MCF 10A (cell line): ENCODE measurements around the gene UMAD1. TPM values are rescaled to one million over a fixed set of nuclear protein-coding genes. Genes with fewer than 3 reads are reported as not detected.

Experiments
- BruUV-seq: library from RNA; stranded (reverse); fragments of 400-500 nt; replicated peaks from 2 replicates; lab custom pipeline; 2021; lab: Mats Ljungman, UMichigan
- CTCF ChIA-PET: fragments of 300-600 bp; sonication (Branson Sonifier 250); formaldehyde crosslinking; extraction: SDS; loops from one replicate; lab custom pipeline; 2021; ENCODE audit warnings: antibody characterized with exemption, inconsistent platforms; lab: Yijun Ruan, JAX
- POLR2A ChIA-PET: fragments of 300-600, 350-650 bp; sonication (Branson Sonifier 250); formaldehyde crosslinking; extraction: SDS; loops from one replicate; lab custom pipeline; 2020; ENCODE audit warnings: antibody characterized with exemption, inconsistent platforms; lab: Yijun Ruan, JAX
- DNase-seq: peaks from one replicate; pipeline ENCODE4 v3.0.0-alpha.2; 2018; ENCODE audit not compliant: unreplicated experiment
- H3K27ac Mint-ChIP-seq: one replicate; pipeline ENCODE4 v1.8.0; 2022; ENCODE audit warnings: mild to moderate bottlenecking, low read depth, mixed read lengths; ENCODE audit not compliant: unreplicated experiment
- H3K27me3 Mint-ChIP-seq: one replicate; pipeline ENCODE4 v1.8.0; 2022; ENCODE audit warnings: mixed read lengths; ENCODE audit not compliant: insufficient read depth, unreplicated experiment
- H3K36me3 Mint-ChIP-seq: one replicate; pipeline ENCODE4 v1.8.0; 2022; ENCODE audit warnings: mild to moderate bottlenecking, moderate library complexity, mixed read lengths; ENCODE audit not compliant: insufficient read depth, unreplicated experiment
- H3K4me1 Mint-ChIP-seq: one replicate; pipeline ENCODE4 v1.8.0; 2022; ENCODE audit warnings: mixed read lengths; ENCODE audit not compliant: insufficient read depth, unreplicated experiment
- H3K4me3 Mint-ChIP-seq: one replicate; pipeline ENCODE4 v1.8.0; 2022; ENCODE audit warnings: mild to moderate bottlenecking, moderate library complexity, mixed read lengths; ENCODE audit not compliant: unreplicated experiment
- H3K9me3 Mint-ChIP-seq: one replicate; pipeline ENCODE4 v1.8.0; 2022; ENCODE audit warnings: mixed read lengths; ENCODE audit not compliant: unreplicated experiment
- CTCF ChIP-seq: fragments of 200-600 bp; IDR thresholded peaks from one replicate; pipeline ENCODE4 v1.8.0; 2022; ENCODE audit warnings: antibody characterized with exemption, mild to moderate bottlenecking; ENCODE audit not compliant: unreplicated experiment
- intact Hi-C: fragments of 100-400 bp; cut with micrococcal nuclease; formaldehyde crosslinking; loops from 2 replicates; pipeline ENCODE4 v1.14.1; 2022
- total RNA-seq: library from RNA; stranded (reverse); gene quantifications from 2 replicates; pipeline ENCODE4 v1.2.3, GENCODE V29; 2022

UMAD1 gene
- total RNA-seq, 1 experiment from 2014 or later, result 7.1 TPM

- Mint-ChIP-seq H3K27ac (no peak overlapping the region), H3K4me3 (no peak overlapping the region), H3K9me3 (no peaks in the 10 kb centered on the region), H3K36me3 (no peaks in the 10 kb centered on the region), H3K4me1 (no peaks in the 10 kb centered on the region), H3K27me3 (no peaks in the 10 kb centered on the region)
- ChIA-PET CTCF (interaction anchor here (0.6 kb wide), 1 partner anchor 28 kb away, joined by 3 read pairs; no protein-coding TSS in a partner anchor), POLR2A (interaction anchor here (1.0 kb wide), 1 partner anchor 25 kb away, joined by 4 read pairs; the partner anchor contains the start of gene UMAD1)
- DNase-seq, result no peak
- TF ChIP-seq CTCF, result no peak
- intact Hi-C loops, result no loop called here
- no TSS peak for BruUV-seq
These were observed 24.5 kb downstream of the UMAD1 start for GRCh38 chr7:7665031-7665430.

- Mint-ChIP-seq H3K4me3 (no peak overlapping the region), H3K27ac (no peak overlapping the region), H3K9me3 (no peaks in the 10 kb centered on the region), H3K27me3 (no peaks in the 10 kb centered on the region), H3K4me1 (no peaks in the 10 kb centered on the region), H3K36me3 (no peaks in the 10 kb centered on the region)
- POLR2A ChIA-PET, result interaction anchor here (1.1 kb wide), 1 partner anchor 14 kb away, joined by 3 read pairs; no protein-coding TSS in a partner anchor
- no TSS peak for BruUV-seq
- DNase-seq, result no peak
- TF ChIP-seq CTCF, result no peak
- intact Hi-C loops, result no loop called here
- CTCF ChIA-PET, result interaction anchor here (0.5 to 2.0 kb wide), 3 partner anchors 14 to 365 kb away, joined by 3 to 12 read pairs (median 4); no protein-coding TSS in a partner anchor
These were observed 26.6 kb downstream of the UMAD1 start for GRCh38 chr7:7667187-7667586.

GRCh38 chr7:7668706-7669105 lies 28.2 kb downstream of the UMAD1 start:
- Mint-ChIP-seq H3K27me3 (no peaks in the 10 kb centered on the region), H3K27ac (no peak overlapping the region), H3K9me3 (no peaks in the 10 kb centered on the region), H3K4me1 (no peaks in the 10 kb centered on the region), H3K36me3 (peaks cover 8% of the 10 kb centered on the region), H3K4me3 (no peak overlapping the region)
- POLR2A ChIA-PET, result no interaction called here
- no peak for TF ChIP-seq CTCF
- BruUV-seq, result no TSS peak
- CTCF ChIA-PET, result interaction anchor here (0.6 kb wide), 2 partner anchors 27 to 533 kb away, joined by 4 to 5 read pairs; no protein-coding TSS in a partner anchor
- intact Hi-C loops, result no loop called here
- DNase-seq, result no peak

- H3K4me3 Mint-ChIP-seq, result no peak overlapping the region
- peaks cover 16% of the 10 kb centered on the region for H3K36me3 Mint-ChIP-seq
- H3K4me1 Mint-ChIP-seq, result no peaks in the 10 kb centered on the region
- no peak for DNase-seq
- H3K9me3 Mint-ChIP-seq, result no peaks in the 10 kb centered on the region
- intact Hi-C loops, result no loop called here
- BruUV-seq, result no TSS peak
- TF ChIP-seq CTCF, result no peak
- no peak overlapping the region for H3K27ac Mint-ChIP-seq
- ChIA-PET CTCF (interaction anchor here (0.6 to 0.7 kb wide), 2 partner anchors 10 to 46 kb away, joined by 3 read pairs; no protein-coding TSS in a partner anchor), POLR2A (no interaction called here)
- H3K27me3 Mint-ChIP-seq, result no peaks in the 10 kb centered on the region
These were observed 29.9 kb downstream of the UMAD1 start for GRCh38 chr7:7670490-7670889.
